Fibroblast of skin of left quadriceps (primary cell): ENCODE data around the gene GCHFR.

Source experiments
- DNase-seq, 2 experiments: peaks; one replicate each; pipeline ENCODE4 v3.0.0-alpha.2; 2013; ENCODE audit warnings: low read depth in 2 of 2

Gene GCHFR

DNA sequence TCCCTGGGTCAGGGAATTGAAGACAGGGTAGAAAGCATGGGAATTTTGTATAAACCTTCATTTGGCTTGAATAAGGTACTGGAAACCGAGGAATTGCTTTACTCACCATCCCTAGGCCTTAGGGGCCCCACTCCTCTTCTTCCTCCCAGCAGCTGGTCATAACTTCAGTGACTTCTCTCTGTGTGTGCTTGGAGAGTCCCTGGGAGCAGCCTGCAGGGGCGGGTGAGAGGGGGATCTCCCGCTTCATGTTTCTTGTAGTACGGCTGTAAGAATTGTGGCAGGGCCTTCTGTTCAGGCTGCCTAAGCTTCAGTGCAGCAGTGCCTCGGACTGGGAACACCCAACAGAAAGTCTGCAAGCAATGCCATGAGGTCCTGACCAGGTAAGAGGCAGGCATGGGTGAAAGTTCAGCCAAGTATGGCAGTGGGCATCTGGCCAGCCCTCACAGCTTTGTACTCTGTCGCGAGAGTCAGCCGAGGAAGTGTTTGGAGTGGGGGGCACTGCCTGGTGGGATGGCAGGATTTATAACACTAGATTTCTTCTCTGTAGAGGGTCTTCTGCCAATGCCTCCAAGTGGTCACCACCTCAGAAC, 45.1 kb downstream of the GCHFR start:
- DNase-seq = no peak

DNA sequence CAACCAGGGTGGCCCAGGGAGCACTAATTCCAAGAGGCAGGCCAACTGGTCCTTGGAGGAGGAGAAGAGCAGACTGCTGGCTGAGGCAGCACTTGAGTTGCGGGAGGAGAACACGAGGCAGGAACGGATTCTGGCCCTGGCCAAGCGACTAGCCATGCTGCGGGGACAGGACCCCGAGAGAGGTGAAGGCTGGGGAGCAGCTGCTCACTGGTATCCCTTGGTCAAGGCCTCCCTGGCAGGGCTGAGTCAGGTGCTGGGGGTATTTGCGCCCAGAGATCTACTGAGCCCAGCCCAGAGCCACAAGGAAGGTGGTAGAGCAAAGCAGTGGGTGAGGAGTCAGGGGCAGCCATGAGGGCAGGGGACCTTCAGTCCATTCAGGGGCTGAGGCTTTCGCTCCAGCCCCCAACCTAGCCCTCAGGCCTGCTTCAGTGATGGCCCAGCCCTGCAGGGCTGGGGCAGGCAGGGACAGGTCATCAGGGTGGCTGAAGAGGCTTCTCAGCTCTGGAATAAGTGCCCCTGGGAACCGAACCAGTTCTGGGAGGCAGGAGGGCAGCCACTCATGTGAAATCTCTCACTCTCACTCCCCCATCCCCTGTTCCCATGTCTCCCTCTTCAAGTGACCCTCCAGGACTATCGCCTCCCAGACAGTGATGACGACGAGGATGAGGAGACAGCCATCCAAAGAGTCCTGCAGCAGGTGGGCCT, 49.0 kb downstream of the GCHFR start:
- no peak for DNase-seq

DNA sequence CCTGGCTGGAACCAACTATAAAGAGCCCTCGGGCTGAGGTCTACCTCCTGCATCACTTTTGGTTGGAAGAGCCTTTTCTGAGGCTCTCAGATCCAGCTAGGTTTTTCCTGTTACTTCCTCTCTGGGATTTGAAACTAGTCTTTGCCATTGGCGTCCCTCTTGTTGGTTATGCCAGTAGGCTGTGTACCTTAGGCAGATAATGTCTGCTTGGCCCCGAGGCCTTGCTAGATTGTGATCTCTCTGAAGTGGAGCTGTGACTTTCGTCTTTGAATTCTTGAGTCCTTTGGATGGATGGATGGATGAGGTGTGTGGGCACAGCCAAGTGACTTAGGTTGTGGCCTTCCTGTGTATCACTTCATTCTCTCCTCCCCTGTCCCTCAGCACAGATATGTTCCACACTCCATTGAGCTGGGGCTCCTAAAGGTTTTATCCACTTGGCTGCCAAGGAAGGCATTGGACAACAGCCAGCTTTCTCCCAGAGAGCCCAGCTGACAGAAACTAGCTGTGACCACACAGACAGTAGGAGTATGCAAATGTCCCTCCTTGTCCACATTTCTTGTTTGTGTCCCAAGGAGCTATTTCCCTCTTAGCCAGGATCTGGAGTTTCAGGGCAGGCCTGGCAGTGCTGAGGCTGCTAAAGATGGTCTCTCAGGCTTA, 51.3 kb downstream of the GCHFR start:
- DNase-seq = no peak
